ENCODE measurements around the gene SVIL.
"Not testable (repeated sequence)": the region's sequence is repeated elsewhere in the genome, so short reads cannot be mapped to it uniquely, and the experiment has no call there.

SVIL gene

DNA sequence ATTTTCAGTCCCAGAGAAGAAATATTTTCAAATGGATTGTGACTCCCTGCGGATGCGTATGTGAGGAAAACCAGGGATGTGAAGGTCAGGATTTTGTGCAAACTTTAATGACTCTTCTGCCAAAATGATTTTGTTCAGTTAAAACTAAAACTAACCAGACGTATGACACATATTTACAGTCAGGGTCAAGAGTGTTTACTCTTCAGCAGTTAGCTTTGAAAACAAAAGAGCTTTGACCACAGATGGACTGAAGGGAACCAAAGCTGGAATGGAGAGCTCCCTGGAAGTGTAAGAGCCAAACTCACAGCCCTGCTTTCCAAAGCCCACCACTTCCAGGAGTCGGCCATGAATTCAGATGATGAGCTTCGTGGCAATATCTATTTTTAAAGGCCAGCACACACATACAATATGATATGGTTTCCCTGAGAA is 15.5 kb downstream of the SVIL start:
- DNase-seq, result peak in 1 of 3 experiments; percentile 9

DNA sequence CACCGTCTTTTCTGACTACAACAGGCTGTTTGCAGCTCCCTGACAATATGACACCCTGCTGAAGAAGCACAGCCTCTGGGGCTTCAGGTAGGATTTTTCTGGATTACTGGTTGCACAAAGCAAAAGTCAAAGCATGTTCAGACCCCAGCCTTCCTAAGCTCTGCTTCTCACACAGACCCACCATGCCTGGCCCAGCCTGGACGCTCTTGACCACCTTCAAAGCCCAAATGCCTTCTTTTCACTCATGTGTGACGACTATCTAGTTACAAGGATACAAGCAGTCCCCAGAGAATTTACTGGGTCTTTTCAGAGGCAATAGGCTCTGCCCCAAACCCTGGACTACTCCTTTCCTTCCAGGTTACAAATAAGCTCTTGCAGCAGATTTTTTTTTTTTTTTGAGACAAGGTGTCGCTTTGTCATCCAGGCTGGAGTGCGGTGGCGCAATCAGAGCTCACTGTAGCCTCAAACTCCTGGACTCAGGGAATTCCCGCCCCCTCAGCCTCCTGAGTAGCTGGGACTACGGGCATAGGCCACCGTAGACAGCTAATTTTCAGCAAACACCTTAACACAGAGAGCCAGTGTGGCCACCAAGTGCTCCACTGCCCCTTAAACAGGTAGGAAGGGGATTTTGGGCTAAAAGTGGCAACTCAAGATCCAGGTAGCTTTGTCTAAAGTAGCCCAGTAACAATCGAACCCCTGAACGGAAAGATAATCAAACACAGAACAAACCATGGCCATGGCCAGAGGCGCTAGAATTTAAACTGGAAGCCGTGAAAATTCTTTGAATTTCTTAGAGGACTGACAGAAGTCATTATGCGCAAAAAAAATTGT is 16.2 kb downstream of the SVIL start:
- peak in 1 of 3 experiments; percentile 64 for DNase-seq

DNA sequence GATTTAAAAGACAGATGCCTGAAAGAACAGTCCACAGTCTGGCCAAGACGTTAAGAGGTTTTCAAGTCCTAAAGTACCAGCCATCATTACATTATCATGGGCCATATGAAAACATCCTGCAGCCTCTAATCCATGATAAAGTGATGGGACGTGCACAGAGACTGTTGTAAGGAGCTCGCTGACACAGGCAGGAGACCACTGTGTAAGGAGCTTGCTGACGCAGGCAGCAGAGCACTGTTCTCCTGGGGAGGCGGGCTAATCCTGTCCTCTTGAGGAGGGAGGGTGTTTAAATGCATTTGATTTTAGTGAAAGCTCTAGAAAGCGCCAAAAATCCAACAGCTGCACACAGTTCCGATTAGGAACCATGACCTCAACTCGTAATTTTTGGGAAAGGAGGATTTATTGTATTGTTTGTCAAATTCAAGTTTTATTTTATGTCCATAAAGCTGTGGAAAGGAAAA is 16.9 kb downstream of the SVIL start:
- peak in 1 of 3 experiments; percentile 46 for DNase-seq

DNA sequence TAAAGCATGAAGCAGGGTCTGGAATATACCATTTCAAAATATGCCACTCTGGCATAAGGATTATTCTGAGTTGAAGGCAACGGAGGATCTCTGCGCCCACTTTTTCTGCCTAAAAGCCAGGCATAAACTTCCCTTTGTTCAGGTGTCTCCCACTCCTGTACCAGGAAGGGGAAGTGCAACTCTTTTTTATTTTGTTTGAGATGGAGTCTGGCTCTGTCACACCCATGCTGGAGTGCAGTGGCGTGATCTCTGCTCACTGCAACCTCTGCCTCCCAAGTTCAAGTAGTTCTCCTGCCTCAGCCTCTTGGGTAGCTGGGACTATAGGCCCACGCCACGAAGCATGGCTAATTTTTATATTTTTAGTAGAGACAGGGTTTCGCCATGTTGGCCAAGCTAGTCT is 18.2 kb downstream of the SVIL start:
- no peak for DNase-seq

DNA sequence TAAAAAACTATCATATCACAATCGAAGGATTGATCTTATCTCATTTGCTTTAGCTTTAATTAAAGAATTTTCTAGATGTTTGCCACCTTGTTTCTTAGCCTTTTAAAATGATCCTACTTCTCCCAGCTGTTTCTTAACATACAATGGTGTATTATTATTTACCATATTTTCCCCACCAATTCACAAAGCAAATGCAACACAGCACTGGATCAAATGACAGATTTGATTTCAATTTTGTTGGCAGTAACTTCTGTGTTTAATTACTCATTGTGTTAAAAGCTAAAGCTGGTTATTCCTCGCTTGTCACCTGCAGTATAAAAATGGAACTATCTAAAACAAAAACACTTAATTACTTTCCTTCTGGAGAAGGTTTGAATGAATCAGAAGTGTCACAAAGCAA is 19.6 kb downstream of the SVIL start:
- peak in 1 of 3 experiments; percentile 2 for DNase-seq

DNA sequence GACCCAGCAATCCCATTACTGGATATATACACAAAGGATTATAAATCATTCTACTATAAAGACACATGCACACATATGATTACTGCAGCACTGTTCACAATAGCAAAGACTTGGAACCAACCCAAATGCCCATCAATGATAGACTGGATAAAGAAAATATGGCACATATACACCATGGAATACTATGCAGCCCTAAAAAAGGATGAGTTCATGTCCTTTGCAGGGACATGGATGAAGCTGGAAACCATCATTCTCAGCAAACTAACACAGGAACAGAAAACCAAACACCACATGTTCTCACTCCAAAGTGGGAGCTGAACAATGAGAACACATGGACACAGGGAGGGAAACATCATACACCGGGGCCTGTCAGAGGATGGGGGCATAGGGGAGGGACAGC is 20.5 kb downstream of the SVIL start:
- not testable (repeated sequence) for DNase-seq

DNA sequence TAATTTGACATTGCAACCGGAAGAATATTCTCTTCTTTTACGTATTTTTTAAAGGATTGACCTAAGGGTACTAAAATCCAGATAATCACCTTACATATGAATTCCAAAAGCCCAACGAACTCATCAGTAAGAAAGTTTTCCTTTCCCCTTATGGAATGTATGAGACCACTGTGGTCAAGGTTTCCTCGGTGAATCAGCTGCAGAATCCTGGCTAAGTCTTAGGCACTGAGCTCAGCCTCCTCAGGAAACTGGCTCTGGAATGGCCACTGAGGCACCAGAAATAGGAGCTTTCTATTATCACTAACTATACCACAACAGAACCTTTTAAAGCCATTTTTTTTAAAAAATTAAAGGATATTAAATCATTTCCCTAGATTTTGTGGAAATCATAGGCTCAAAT is 21.0 kb downstream of the SVIL start:
- DNase-seq, result no peak

DNA sequence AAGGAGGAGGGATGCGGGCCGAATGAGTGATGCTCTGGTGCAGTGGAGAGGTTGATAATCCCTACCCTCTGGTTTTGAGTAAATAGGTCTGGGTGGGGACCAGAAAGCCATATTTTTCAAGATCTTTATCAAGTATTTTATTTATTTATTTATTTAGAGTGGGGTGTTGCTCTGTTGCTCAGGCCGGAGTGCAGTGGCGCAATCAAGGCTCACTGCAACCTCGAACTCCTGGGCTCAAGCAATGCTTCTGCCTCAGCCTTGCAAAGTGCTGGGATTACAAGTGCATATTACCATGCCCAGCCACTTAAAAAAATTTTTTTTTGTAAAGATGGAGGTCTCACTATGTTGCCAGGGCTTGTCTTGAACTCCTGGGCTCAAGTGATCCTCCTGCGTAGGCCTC is 21.6 kb downstream of the SVIL start:
- DNase-seq, result no peak

DNA sequence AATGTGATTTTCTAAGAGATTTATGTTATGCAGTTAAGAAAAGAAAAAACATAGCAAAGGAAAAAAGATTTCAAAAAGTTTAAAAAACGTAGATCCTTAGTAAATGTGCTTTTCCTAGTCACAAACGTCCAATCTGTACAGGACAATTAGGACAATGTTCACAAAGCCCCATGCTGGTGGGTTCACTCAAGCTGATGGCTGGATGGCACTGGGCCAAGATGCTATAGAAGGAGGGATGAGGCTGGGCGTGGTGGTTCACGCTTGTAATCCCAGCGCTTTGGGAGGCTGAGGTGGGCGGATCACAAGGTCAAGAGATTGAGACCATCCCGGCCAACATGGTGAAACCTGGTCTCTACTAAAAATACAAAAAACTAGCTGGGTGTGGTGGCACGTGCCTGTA is 22.1 kb downstream of the SVIL start:
- DNase-seq, result no peak

DNA sequence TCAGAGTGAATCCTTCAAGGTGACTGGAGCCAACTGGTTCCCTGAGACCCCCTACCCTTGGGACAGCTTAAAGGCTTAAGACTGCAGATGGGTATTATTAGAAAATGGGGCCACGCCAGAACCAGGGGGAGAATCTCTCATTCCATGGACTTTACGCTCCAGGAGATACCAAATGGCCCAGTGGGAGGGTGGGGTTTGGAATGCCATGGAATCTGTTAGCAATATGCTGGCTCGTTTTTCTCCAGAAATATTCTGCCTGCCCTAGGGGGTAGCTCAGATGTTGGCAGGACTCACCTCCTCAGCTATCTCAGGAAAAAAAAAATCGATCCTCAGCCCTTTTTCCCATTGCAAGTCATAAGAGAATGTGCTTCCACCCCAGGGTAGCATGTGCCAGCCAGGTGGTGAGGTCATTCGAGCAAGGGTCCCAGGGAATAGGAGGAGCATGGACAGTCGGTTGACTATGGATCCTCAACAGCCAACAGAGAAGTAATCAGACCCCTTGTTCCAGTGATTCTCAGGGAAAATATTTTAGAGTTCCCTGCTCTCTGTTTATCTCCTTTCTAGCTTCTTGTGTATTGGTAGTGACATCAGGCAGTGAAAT is 22.9 kb downstream of the SVIL start:
- DNase-seq, result no peak

DNA sequence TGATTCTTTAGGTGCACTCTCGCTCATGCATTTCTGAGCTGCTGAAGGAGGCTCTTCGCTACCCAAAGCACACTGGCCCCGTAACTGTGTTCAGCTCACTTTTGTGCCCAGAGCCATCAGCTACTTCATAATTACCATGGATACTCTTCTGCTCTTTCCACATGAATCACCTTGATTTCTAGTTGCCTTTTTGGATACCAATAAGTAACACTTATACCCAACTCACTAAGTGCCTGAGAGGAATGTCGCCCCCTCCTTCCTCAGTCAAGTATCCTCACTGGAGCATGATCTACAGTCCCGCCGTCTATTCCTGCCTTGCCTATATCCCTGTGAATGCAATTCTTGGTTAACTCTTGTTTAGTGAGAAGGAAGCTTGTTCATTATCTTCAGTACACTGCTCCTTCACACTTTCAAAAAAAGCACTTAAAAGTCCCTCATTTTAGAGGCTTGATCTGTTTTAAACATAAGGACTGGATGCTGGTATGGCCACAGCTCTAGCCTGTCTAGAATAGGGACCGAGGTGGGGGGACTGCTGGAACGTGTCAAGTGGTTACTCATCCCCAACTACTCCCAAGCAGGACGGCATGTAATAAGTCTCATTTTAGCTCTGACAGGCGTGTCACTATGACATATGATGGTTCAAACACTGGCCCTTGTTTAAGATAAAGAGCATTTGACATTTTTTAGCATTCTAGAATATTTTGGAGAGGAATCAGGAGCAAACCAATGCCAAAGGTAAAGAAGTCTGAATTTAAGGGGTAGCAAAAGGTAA is 23.7 kb downstream of the SVIL start:
- DNase-seq, result no peak

DNA sequence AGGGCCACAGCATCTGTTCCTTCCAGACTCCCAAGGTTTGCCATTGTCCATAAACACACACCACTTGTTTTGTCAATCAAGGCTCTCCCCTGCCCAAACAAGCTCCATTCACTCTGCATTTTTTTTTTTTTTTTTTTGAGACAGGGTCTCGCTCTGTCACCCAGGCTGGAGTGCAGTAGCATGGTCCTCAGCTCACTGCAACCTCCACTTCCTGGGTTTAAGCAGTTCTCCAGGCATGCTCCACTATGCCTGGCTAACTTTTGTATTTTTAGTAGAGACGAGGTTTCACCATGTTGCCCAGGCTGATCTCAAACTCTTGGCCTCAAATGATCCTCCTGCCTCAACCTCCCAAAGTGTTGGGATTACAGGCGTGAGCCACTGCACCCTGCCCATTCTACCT is 24.4 kb downstream of the SVIL start:
- not testable (repeated sequence) for DNase-seq

DNA sequence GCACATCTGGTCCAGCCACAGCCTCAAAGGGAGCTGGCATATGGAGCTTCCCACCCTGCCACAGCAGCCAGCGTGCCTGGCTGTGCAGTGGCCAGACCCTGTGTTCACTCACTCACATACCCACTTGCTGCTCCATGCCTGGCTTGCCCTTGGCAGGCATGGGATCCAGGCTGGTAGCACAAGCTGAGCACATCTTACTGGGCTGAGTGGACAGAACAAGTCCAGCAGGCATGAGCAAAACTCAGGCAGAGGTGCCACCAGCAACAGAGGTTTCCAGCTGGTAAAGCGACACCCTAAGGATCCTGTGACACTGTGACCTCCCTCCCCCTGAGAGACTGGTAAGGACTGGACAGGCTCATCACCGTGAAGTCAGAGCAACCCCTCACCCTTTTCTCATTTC is 25.1 kb downstream of the SVIL start:
- DNase-seq, result no peak

DNA sequence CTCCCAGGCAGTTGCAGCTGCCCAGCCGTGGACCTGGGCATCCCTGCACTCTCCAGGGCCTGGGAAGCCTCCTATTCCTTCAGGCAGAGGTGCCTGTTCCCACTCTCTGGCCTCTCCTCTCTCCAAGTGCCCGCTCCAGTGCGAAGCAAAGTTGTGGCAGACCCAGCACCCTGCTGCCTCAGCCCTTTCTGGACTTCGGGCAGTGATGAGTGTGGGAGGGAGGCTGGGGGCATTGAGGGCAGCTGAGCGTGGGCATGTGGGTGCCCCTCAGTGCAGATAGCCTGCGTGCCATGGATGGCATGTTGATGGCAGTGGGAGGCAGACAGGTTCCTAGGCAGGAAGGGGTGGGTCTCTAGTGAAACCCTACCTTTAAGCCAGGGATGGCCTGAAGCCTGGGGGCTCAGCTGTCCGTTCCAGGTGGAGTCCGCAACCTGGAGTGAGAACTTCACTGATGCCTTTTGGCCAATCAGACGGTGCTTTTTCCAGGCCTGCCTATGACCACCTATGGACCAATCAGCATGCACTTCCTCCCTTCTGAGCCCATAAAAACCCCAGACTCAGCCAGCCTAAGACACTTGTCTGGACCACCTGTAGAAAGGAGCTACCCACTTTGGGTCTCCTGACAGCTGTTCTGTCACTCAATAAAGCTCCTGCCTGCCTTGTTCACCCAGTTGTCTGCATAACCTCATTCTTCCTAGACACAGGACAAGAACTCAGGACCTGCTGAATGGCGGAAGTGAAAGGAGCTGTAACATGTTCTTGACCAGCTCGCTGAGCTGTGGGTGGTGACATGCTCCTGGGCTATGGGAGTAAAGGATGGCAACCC is 26.1 kb downstream of the SVIL start:
- no peak for DNase-seq

DNA sequence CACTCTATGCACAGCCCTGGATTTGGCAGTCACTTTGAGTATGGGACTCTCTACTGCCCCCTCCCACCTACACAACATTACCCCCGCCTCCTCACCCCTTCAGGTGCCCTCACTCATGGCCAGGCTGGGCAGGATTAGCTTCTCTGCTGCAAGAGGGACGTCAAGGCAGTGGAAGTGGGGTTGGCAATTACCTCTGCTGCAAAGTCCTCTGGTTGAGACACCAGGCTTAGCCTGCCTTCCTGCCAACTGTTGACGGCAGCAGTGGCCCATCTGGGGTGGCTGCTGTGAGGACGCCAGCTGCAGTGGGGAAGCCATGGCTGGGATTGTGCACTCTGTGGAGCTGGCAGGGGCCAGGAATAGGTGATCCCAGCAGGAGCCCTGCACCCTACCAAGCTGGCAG is 26.7 kb downstream of the SVIL start:
- no peak for DNase-seq

DNA sequence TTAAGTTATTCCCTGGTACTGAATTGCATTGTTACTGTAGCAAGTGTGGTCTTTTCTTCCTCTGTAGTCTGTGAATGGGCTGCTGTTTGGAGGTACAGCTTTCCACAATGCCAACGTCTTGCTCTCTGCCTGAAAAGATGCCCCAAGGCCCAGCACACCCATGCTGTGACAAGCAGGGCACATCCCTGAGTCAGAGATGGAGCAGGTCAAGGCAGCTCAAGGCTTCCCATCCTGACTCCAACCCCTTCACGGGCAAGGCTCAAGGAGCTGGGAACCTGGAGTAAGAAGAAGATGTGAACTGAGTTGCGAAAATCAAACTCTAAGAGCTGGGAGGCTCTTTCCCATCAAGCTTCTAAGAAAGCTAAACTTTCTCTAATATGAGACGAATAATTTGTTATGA is 27.2 kb downstream of the SVIL start:
- no peak for DNase-seq

DNA sequence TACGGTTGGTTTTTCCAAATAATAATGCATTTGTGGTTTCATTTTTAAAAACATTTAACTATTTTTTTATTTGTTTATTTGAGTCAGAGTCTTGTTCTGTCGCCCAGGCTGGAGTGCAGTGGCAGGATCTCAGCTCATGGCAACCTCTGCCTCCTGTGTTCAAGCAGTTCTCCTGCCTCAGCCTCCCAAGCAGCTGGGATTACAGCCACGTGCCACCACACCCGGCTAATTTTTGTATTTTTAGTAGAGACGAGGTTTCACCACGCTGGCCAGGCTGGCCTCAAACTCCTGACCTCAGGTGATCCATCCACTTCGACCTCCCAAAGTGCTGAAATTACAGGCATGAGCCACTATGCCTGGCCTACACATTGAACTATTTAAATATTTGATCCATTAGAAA is 28.1 kb downstream of the SVIL start:
- not testable (repeated sequence) for DNase-seq

DNA sequence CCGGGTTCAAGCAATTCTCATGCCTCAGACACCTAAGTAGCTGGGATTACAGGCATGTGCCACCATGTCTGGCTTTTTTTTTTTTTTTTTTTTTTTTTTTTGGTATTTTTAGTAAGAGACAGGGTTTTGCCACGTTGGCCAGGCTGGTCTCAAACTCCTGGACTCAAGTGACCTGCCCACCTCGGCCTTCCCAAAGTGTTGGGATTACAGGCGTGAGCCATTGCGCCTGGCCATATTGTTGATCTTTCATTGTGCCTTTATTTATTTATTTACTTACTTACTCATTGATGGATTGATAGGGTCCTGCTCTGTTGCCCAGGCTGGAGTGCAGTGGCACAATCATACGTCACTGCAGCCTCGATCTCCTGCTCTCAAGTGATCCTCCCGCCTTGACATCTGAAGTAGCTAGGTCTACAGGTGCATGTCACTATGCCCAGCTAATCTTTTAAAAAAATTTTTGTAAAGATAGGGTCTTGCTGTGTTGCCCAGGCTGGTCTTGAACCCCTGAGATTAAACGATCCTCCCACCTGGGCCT is 30.4 kb downstream of the SVIL start:
- DNase-seq, result no peak

DNA sequence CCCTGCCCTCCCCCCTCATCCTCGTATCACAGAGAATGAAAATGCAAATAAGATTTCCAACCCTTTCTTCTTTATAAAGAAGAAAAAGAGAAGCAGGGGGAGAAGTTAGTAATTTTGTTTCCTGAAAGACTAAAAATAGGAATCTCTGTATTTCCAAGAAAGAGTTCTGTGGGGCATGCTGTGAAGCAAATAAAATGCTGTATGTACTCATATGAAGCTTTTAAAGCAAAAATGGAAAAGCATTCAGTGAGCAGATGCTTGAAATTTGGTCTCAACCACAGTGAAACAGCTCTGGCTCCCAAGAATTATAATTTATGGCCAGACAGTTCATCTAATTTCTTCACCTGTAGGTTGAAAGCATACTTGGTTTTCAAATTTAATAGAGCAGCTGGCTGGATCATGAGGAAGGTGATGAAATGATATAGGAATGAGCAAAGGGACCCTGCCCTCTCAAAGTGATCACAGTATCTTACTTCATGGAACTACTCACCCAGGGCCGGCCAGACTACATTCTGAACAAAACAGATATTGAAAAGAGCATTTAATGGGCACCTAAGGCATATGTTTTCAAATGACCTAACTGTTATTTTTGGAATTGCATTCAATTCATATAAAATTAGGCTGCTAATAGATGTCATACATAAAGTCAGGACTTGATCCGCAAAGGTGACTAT is 31.4 kb downstream of the SVIL start:
- DNase-seq, result no peak

DNA sequence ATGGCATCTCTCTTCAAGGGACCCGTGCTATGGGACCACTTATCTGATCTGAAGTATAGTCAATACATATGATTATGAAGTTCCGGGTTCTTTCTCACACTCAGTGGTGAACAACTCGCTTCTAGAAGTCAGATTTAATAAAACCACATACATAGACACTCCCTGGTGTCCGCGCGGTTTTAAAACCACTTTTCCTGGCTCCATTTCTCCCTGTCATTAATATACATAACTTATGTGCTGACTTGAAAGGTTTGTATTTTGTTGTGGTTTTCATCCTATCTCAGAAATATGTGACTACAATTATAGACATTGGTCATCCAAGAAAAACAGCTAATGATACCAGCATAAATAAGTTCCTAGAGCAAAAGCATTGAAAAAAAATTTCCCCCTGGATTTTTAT is 34.0 kb downstream of the SVIL start:
- DNase-seq, result no peak

DNA sequence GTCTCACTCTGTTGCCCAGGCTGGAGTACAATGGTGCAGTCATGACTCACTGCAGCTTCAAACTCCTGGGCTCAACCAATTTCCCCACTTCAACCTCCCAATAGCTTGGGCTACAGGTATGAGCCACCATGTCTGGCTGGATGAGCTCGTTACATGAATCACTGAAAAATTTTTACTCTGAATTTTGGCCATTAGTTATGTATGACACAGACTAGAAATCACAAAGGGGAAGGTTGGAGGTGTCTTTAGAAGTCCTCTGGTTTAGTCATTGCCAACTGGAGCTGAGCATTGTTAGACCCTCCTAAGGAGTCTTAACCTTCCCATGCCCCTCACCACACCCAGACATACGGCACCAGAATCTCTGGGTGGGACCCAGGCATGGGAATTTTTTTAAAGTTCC is 34.7 kb downstream of the SVIL start:
- DNase-seq, result no peak

DNA sequence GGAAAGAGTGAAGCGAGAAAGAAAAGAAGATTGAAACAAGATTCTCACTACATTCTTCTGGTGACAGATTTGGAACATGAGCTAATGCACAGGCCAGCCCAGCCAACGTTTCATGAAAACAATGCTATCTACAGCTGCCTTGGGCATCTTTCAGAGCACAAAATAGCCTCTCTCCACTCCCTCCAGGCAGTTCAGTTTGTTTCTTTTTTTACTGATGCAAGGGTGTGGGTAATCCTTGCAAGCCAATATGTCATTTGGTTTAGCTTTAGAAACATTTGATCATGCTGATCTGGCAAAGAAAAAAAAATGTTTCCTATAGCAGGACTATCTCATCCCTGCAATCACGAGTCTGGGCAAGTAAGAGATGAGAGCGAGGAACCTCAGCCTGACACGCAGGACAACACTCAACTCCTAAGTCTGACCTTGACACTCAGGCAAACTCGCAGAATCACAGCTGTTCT is 35.9 kb downstream of the SVIL start:
- no peak for DNase-seq

All from NCI-H1417 (cell line).